Measurements from ENCODE around the gene ABCA4. TPM values are rescaled to one million over a fixed set of nuclear protein-coding genes. Genes with fewer than 3 reads are reported as not detected.

ABCA4 gene
- polyA plus RNA-seq, 12 donors, result 0.20 to 2.3 (median 0.70) TPM; not detected in 2

DNA sequence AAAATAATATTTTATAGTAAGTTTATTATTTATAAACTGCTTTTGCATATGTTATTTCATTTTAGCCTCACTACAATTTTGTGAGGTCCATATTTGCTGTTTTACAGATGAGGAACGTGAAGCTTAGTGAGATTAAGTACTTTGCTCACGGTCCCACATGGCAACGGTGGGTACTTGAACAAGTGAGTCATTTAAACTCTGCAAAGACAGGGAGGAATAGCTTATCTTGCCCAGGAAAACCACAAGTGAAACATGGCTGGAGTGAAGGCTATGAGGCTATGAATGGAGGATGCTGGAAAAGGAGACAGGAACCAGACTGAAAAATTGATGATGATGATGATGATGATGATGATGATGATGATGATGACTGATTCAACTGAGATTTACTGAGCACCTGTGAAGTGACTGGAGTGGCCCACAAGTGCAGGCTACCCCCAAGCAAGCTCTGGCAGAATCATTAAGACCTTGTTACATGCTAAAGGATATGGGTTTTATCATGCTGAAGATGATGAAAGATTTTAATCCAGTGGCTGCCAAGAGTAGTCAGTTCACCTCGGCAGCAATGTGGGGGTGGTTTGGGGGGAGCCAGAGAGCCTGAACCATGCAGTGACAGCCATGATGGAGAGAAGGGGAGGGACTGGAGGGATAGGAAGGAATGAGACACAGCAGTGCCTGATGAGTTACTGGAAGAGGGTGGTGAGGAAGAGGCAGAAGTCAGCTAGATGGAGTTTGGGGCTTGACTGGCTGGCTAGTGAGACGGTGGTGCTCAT lies 1.4 kb upstream of the ABCA4 start:
- no peak for DNase-seq

DNA sequence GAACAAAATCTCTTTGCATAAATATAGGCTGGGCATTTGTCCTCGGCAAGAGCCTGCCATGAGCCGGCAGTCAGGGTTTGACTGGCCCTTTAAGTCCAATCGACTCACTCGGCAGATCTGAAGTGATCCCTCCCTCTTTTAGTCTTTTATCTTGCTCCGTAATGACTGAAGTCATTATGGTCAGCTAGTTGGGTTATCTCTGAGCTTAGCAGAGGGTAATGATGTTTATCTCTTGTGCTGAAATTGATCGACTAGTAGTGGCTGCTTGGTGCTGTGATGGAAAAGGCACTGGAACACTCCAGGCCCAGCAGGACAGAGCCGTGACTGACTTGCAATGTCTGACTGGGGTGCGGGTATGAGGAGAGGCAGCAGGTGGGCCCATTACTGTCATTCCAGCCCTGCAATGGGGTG lies 468 bp upstream of the ABCA4 start:
- DNase-seq, result no peak

GRCh38 chr1:94120570-94120901 lies 412 bp downstream of the ABCA4 start:
- no peak for DNase-seq

DNA sequence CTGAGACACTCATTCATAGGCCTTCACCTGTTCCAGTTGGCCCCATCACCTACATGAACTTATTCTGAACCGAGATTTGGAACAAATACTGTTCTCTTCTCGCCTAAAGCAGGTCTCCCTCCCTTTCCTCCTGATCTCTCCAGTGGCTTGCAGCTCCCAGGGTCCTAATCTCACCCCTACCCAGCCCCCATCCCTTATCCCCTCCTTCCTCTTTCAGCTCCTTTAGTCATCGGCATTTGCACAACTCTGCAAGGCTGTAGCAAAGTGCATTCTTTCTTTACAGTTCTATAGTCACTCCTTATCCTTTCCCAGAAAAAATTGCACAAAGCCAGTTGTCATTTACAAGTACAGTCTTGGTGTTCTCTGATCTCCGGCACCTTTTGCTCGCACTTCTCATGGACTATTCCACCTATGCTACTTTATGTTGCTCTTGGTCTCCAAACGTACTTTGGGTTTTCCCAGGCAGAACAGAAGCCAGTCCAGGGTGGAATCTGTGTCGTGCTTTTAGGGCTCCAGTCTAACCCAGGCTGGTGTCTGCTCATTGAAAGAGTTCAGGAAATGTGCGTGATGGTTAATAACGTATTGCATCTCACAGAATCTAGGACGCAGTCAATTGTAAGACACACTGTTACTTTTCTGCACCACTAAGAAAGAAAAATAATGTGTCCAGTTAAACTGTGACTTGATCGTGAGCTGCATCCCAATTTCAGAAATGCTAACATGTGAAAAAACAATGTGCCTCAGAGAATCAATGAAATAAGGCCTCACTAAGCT lies 965 bp downstream of the ABCA4 start:
- DNase-seq, result no peak

GRCh38 chr1:94119306-94119705 lies 1.6 kb downstream of the ABCA4 start:
- no peak for DNase-seq

DNA sequence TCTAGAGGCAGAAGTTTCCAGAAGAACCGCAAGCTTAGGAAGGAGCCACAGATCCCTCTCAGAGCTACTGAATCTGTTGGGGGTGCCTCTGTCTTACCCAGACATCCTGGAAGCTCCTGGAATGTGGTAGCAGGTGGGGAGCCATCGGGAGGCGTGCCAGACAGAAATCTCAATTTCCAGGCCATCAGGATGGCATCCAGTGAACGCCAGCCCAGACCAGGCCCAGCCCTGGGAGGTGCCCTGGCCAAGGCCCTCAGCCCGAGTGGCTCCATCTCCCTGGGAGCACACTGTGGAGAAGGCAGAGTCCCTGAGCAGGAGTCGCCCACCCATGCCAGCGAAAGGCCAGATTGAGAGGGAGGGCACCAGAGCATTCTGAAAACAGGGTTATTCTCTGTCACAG lies 2.5 kb downstream of the ABCA4 start:
- DNase-seq, result no peak

DNA sequence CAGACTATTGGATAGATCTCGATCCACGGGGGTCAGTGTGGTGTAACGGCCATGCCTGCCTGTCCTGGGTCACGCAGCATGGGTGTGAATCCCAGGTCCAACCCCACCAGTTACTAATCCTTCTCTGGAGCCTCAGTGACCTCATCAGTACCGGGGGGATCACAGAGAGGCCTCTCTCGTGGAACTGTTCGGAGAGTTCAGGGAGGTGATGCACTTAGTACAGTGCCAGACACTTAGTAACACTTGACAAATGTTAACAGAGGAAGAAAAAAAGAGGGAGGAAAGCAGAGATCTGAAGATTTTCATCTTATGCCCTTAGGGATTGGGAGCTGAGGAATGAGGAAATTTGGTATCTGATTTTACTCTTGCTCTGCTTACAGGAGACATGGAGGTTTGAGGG lies 2.9 kb downstream of the ABCA4 start:
- no peak for DNase-seq

DNA sequence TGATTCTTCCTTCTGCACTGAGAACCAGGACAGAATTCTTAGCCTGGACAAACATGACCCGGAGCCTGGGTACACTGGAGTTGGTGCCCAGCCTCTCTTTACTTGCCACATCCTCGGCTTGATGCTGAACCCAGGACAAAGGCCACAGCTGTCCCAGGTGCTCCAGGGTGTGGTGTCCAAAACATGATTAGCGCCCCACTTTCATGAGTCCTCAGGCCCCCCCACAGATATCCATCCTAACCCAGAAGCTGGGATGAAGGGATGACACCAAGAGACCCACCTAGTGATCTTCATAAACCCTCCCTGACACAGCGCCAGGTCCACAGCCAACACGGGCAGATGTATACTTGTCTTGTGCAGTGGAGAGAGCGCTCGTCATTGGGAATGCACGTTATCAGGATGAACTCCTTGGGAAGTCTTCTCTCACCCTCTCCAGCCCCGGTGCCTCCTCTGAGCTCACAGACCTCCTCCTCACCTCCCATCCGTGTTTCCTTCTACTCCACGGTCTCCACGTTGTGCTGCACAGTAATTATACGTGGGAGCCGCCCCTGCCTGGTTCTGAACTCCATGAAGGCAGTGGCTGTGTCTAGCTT lies 3.6 kb downstream of the ABCA4 start:
- no peak for DNase-seq

- DNase-seq, result no peak
Observed at GRCh38 chr1:94115900-94116436, 5.0 kb downstream of the ABCA4 start.

GRCh38 chr1:94115254-94115899 lies 5.6 kb downstream of the ABCA4 start:
- no peak for DNase-seq

DNA sequence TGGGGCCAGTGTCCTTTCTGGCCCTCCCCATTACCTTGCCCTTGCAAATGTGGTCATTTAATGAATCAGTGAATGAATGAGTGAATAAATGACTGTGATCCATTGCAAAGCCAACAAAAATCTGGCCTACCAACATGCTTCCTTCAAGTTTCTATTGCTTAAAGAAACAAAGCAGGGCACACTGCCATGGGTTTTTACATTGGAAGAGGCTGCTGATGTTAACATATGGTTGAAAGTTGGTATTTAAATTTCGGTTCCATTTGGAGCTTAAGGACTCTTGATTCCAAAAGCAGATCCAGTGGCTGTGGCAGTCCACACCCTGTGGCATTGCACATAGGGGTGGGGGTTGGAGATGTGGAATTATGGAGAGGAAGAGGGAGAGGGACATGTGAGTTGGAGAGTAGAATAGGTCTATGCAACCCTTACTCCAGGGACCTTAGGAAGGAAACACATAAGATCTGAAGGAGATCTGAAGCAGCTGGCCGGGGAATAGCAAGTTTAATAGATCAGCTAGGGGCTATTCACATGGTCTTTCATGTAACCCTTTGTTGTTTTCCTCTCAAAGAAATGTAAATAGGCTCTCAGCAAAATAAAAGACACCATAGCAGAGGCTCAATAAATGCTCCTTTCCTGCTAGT lies 7.2 kb downstream of the ABCA4 start:
- no peak for DNase-seq

GRCh38 chr1:94111879-94112278 lies 9.1 kb downstream of the ABCA4 start:
- no peak for DNase-seq

DNA sequence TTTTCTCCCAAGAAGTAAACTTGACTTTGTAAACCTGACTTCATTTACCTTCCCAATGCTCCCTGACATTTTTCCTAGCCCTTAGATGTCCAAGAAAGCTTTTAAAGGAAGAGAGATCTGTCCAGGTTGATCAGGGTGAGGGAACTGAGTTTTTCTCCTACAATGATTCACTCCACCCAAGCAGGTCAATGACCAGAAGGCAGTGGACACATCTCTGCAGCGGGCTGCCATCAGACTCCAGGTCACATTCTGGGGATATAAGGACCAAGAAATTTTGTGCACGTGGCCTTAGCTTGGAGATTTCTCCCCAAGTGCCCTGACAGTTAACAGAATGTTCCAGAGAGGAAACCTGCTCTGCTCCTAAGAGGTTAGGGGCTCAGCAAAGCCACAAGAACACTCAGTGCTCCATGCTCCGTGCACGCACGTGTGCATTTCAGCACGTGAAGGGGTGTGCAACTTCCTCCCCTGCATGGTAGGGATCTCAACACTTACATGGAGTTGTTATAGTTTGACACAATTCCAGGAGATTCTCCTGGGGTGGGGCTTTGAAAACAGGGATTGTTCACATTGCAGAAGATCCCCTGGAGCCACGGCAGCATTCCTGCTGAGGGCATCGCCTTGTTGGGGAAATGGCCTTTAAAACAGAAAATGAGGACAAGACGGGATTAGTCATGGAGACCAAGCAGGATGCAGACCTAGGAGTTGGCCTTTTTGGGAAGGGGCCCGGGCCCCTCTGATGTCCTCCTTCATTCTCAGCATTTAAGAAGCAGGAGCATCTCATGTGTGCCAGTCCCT lies 9.8 kb downstream of the ABCA4 start:
- no peak for DNase-seq

GRCh38 chr1:94110021-94110761 lies 10.8 kb downstream of the ABCA4 start:
- DNase-seq, result no peak

DNA sequence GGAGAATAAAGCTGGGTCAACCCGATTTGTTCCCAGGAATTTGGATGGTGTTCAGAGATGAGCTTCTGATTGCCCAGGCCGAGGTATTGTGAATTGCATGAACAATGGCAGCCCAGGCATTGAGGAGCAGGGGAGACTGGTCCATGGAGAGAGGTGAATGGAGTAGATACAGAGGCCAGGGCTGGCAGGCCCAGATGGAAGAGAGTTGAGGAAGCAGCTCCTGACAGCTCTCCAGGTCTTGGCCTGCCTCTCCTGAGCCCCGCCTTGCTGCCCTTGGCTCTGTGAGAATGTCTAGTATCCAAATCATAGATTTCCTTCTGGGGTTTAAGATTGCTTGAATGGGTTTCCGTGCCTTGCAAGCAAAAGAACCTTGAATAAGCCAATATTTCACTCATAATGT lies 11.5 kb downstream of the ABCA4 start:
- no peak for DNase-seq

- DNase-seq, result no peak
Observed at GRCh38 chr1:94107141-94107540, 13.8 kb downstream of the ABCA4 start.

- DNase-seq, result no peak
Observed at GRCh38 chr1:94106716-94107115, 14.2 kb downstream of the ABCA4 start.

- no peak for DNase-seq
Observed at GRCh38 chr1:94105957-94106529, 14.9 kb downstream of the ABCA4 start.

GRCh38 chr1:94105581-94105952 lies 15.4 kb downstream of the ABCA4 start:
- no peak for DNase-seq

All from muscle of arm (tissue), 12 donors.